GM19395 (cell line): ENCODE measurements around the gene CHI3L2.

ENCODE experiments used
- ATAC-seq: cut with Tn5 transposase; IDR thresholded peaks from one replicate; pipeline ENCODE4 v1.9.1; 2021; ENCODE audit warnings: mild to moderate bottlenecking, moderate library complexity; ENCODE audit not compliant: unreplicated experiment

CHI3L2 gene

DNA sequence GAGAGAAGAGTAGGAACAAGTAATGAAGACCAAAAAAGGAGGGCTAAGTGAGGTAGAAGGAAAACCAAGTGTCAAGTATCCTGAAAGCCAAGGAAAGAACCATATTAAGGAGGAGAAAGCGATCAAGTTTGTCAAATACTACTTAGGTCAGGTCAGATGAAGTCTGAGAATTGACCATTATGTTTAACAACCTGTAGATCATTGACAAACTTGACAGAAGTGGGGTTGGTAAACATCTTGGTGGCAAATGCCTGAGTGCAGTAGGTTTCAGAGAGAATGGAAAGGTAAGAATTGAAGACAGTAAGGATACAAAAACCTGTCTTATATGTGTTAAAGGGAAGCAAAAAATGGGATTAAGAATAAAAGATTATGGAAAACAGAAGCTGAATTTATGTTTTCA, 59.4 kb downstream of the CHI3L2 start:
- ATAC-seq = no peak

DNA sequence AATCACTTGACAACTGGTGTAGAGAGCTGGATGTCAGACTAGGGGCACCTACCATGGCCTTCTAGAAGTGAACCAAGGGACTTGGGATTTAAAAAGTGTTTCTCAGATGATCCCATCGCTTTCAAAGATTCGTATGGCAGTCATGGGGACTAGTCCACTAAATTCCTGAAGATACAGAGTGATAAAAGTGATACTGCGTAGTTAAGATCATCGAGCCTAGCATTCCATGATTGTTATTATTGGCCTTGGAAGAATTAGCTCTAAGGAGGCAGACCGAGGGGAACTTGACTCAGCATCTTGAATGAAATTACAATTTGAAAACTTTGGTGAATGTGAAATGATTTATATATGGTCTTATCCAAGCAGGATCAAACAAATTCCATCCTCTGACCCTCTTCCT, 61.9 kb downstream of the CHI3L2 start:
- ATAC-seq = no peak

DNA sequence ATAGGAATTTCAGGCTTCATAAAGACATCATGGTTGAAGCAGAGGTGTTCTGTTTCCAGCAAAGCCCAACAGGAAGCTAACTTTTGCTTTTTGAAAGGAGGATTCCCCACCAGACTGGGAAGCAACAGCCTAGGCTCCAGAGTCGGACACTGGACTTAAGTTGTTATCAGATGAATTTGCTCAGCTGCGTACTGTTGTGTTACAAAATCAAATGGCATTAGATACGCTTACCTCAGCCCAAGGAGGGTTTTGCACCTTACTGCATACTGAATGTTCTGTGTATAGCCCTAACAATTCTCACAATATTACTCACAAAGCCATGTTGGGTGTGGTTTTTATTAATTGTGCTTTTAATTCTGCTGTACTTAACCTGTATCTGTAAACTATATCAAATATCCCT, 62.6 kb downstream of the CHI3L2 start:
- no peak for ATAC-seq

DNA sequence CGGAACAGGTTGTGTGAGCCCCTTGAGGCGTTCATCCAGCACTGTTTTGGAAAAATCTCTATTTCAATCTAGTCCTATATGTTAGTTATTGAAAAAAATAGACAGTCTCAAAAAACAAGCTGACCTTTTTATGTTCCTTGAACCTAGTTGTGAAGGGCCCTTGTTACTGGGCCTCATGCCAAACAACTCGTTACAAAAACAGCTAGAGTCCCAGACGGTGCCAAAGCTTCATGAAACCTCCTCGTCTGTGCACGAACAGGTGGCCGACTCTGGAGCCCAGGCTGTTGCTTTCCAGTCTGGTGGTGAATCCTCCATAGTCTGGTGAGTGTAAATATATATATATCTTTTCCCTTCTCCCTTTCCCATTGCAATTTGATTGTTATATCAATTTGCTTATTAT, 63.1 kb downstream of the CHI3L2 start, which contains the start of gene CHIA:
Gene CHIA, plus strand, starts transcription at position 222 of the 400 bp plus-strand sequence. CDS start 19,617 bp downstream, outside the sequence.
- no peak for ATAC-seq
